Testis (tissue), 3 donors: Measurements from ENCODE around the gene SENP1. TPM values are rescaled to one million over a fixed set of nuclear protein-coding genes. Genes with fewer than 3 reads are reported as not detected.
A peak's percentile ranks its signal among the peaks of the same experiment; 100 is the strongest.

ENCODE experiments used
- DNase-seq: peaks from one replicate; pipeline ENCODE4 v3.0.0-alpha.2; 2019
- H3K27ac ChIP-seq, 2 donors: fragments of 200-600 bp; sonication (generic); one replicate each; pipeline ENCODE4 v1.5.1; 2019
- H3K27me3 ChIP-seq: fragments of 200-600 bp; sonication (generic); one replicate; pipeline ENCODE4 v1.5.1; 2019
- H3K36me3 ChIP-seq: fragments of 200-600 bp; sonication (generic); one replicate; pipeline ENCODE4 v1.5.1; 2017; ENCODE audit warnings: low read depth; ENCODE audit errors: missing control alignments
- H3K4me1 ChIP-seq: fragments of 200-600 bp; sonication (generic); one replicate; pipeline ENCODE4 v1.5.1; 2019
- H3K4me3 ChIP-seq, 2 donors: fragments of 200-600 bp; sonication (generic); one replicate each; pipeline ENCODE4 v1.5.1; 2017 to 2019
- H3K9me3 ChIP-seq: fragments of 200-600 bp; sonication (generic); one replicate; pipeline ENCODE4 v1.5.1; 2017
- CTCF ChIP-seq, 3 experiments: fragments of 450-650 bp in 2 of 3; fragments of 200-600 bp in 1 of 3; sonication (generic) in 1 of 3; IDR thresholded peaks; one replicate each; pipeline ENCODE4 v1.5.1; 2016 to 2019; ENCODE audit warnings: antibody characterized with exemption in 3 of 3, mild to moderate bottlenecking in 2 of 3, moderate library complexity in 1 of 3
- POLR2A ChIP-seq: fragments of 450-650 bp; IDR thresholded peaks from one replicate; pipeline ENCODE4 v1.6.1; 2017; ENCODE audit warnings: antibody characterized with exemption, mild to moderate bottlenecking, moderate library complexity
- WGBS, 2 donors: methylation state at CpG; one replicate each; pipeline ENCODE4 v1.1.5; 2018; 5-methylcytosine and 5-hydroxymethylcytosine counted together
- intact Hi-C: fragments of 100-400 bp; cut with DNase I; formaldehyde crosslinking; loops from one replicate; pipeline ENCODE4 v1.15.1; 2023; ENCODE audit warnings: low total_unique reads
- polyA plus RNA-seq: library from polyadenylated mRNA; stranded (reverse); fragments of 350-450 nt; fragmentation: Illumina TruSeq; extraction: RNeasy Lipid Tissue Mini Kit (QIAGEN cat#74804); gene quantifications from one replicate; pipeline ENCODE4 v1.2.3, GENCODE V29; 2014; ENCODE audit warnings: low read depth, low replicate concordance; ENCODE audit not compliant: insufficient read depth
- total RNA-seq, 2 donors: library from RNA; depleted of rRNA; stranded (reverse); fragments of >200 nt; gene quantifications; one replicate each; pipeline ENCODE4 v1.2.3, GENCODE V29; 2016

The SENP1 gene
- total and polyA plus RNA-seq, 3 donors from 2014 or later, result 84.2 to 148 (median 105) TPM

DNA sequence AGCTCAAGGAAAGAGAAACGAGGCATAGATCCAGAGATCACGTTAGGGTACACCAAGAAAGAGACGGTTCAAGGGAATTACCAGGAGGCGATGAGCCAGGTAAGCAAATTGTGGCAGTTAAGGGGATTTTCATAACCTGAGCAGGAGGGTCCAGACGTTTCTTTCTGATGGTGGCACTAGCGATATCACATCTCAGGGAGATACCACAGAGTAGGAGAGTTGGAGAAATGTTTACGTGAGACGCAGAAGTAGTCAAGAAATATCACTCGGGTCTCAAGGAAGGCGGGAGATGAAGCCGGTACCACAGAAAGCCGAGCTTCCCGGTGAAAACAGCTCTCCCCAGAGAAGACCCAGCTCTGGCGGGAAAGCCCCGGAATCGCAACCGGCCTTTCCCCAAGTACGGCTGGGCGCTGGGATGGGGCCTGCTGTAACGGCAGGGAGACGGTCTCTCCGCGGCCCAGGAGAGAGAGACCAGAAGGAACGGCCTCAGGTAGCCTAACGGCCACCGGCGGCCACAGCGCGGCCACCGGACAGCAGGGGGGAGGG lies 485 bp downstream of the SENP1 start:
- Histone ChIP-seq H3K27ac (peak overlapping the region; percentile 88 to 96), H3K4me1 (peaks cover 15% of the 10 kb centered on the region), H3K27me3 (no peaks in the 10 kb centered on the region), H3K4me3 (peak overlapping the region; percentile 87 to 97), H3K36me3 (no peaks in the 10 kb centered on the region), H3K9me3 (no peaks in the 10 kb centered on the region)
- intact Hi-C loops, result no loop called here
- TF ChIP-seq POLR2A (no peak), CTCF (IDR thresholded peaks at IDR 0.05) (no peak)
- whole genome bisulfite sequencing, 2 donors, result 0% methylated on average over 22 to 30 of the region's 30 CpGs
- no peak for DNase-seq

DNA sequence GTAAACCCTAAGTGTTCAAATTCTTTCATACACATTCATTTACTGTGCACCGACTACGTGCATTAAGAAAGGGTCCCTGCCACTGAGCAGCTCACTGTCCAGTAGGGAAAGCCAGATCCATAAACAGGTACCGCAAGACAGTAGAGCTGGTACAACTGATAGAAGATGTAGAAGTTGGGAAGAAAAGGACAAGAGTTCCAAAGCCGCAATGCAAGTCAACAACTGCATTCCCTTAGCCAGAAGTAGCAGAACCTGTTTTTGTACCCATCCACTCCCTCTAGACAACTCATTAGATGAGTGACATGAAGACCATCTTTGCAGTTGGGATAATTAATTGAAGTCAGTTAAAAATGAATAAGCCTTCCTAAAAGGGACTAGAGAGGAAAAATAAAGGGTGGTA lies 1.3 kb downstream of the SENP1 start:
- intact Hi-C loops, result no loop called here
- WGBS, 2 donors, result 40 to 58% methylated on average over 4 of the region's 4 CpGs
- no peaks in the 10 kb centered on the region for H3K27me3 ChIP-seq
- no peak overlapping the region for H3K27ac ChIP-seq
- H3K9me3 ChIP-seq, result no peaks in the 10 kb centered on the region
- H3K36me3 ChIP-seq, result no peaks in the 10 kb centered on the region
- H3K4me1 ChIP-seq, result peaks cover 15% of the 10 kb centered on the region
- H3K4me3 ChIP-seq, result peak overlapping the region in 1 of 2 donors; percentile 87
- DNase-seq, result no peak
- TF ChIP-seq CTCF (IDR thresholded peaks at IDR 0.05) (no peak), POLR2A (no peak)

- H3K27ac ChIP-seq, result no peak overlapping the region
- no peaks in the 10 kb centered on the region for H3K36me3 ChIP-seq
- no peaks in the 10 kb centered on the region for H3K9me3 ChIP-seq
- H3K4me1 ChIP-seq, result no peaks in the 10 kb centered on the region
- intact Hi-C loops, result no loop called here
- no peak overlapping the region for H3K4me3 ChIP-seq
- DNase-seq, result no peak
- no peaks in the 10 kb centered on the region for H3K27me3 ChIP-seq
- no peak for TF ChIP-seq CTCF (IDR thresholded peaks at IDR 0.05)
- 89 to 93% methylated on average over 1 of the region's 1 CpG for WGBS, 2 donors
Measured at GRCh38 chr12:48092611-48093010, 13.3 kb downstream of the SENP1 start.

DNA sequence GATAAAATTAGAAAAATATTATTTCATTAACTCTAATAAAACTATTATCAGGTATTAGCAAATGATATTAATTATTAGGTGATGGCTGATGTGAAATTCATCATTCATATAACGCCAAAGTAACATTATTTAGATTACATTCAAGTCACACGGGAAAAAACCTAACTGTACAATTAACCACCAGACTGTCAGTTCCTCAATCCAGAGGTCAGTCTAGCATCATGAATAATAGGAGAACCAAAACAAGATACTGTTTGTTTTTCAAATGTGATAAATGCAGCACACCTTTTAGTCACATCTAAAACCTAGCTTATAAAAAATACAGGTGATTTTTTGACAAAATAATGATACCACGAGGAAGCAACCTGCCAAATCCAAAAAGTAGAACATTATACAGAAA lies 19.6 kb downstream of the SENP1 start:
- intact Hi-C loops, result no loop called here
- WGBS, 2 donors, result 84 to 88% methylated on average over 3 of the region's 3 CpGs
- TF ChIP-seq CTCF (IDR thresholded peaks at IDR 0.05), result no peak
- no peak for TF ChIP-seq POLR2A

GRCh38 chr12:48084841-48085460 lies 20.9 kb downstream of the SENP1 start:
- intact Hi-C loops, result no loop called here
- TF ChIP-seq POLR2A, result no peak
- no peak for TF ChIP-seq CTCF (IDR thresholded peaks at IDR 0.05)
- H3K4me3 ChIP-seq, result no peak overlapping the region
- 89% methylated on average over 12 of the region's 12 CpGs for WGBS, 2 donors
- H3K9me3 ChIP-seq, result no peaks in the 10 kb centered on the region
- H3K4me1 ChIP-seq, result no peaks in the 10 kb centered on the region
- no peaks in the 10 kb centered on the region for H3K27me3 ChIP-seq
- no peak overlapping the region for H3K27ac ChIP-seq
- DNase-seq, result no peak
- H3K36me3 ChIP-seq, result no peaks in the 10 kb centered on the region

More for the DNA sequence above, 19.6 kb downstream of the SENP1 start:
- H3K4me1 ChIP-seq, result no peaks in the 10 kb centered on the region
- no peaks in the 10 kb centered on the region for H3K9me3 ChIP-seq
- H3K4me3 ChIP-seq, result no peak overlapping the region
- H3K27me3 ChIP-seq, result no peaks in the 10 kb centered on the region
- no peak for DNase-seq
- H3K27ac ChIP-seq, result no peak overlapping the region
- H3K36me3 ChIP-seq, result no peaks in the 10 kb centered on the region
